ENCODE data around the gene KLHL17. TPM values are rescaled to one million over a fixed set of nuclear protein-coding genes. Genes with fewer than 3 reads are reported as not detected.
A peak's percentile ranks its signal among the peaks of the same experiment; 100 is the strongest.
"Not testable (repeated sequence)": the region's sequence is repeated elsewhere in the genome, so short reads cannot be mapped to it uniquely, and the experiment has no call there.

The KLHL17 gene
- total RNA-seq, 1 donor = 3.0 TPM

GRCh38 chr1:997713-997992 lies 37.3 kb downstream of the KLHL17 start:
- no peak for DNase-seq (ENCODE audit: low read depth in 2 of 3, low spot score in 2 of 3)

- DNase-seq (ENCODE audit: low read depth in 2 of 3, low spot score in 2 of 3) = no peak
These were observed 37.8 kb downstream of the KLHL17 start for GRCh38 chr1:997993-998744.

GRCh38 chr1:998745-998994 lies 38.3 kb downstream of the KLHL17 start:
- no peak for DNase-seq (ENCODE audit: low read depth in 2 of 3, low spot score in 2 of 3)

GRCh38 chr1:998995-999724 lies 38.8 kb downstream of the KLHL17 start:
- peak in 1 of 3 donors; percentile 50 for DNase-seq (ENCODE audit: low read depth in 2 of 3, low spot score in 2 of 3)

- DNase-seq (ENCODE audit: low read depth in 2 of 3, low spot score in 2 of 3) = peak in 2 of 3 donors; percentile 67 to 71
These were observed 39.5 kb downstream of the KLHL17 start, which contains the start of gene HES4 for GRCh38 chr1:999725-1000356. HES4 (minus strand) TSS chr1:1000097; CDS start chr1:999973, 124 bp downstream.

- peak; percentile 73 to 82 (median 74) for DNase-seq (ENCODE audit: low read depth in 2 of 3, low spot score in 2 of 3)
These were observed 40.1 kb downstream of the KLHL17 start for GRCh38 chr1:1000357-1001056.

- DNase-seq (ENCODE audit: low read depth in 2 of 3, low spot score in 2 of 3) = no peak
These were observed 40.8 kb downstream of the KLHL17 start for GRCh38 chr1:1001057-1001783.

GRCh38 chr1:1003618-1004419 lies 43.4 kb downstream of the KLHL17 start:
- DNase-seq (ENCODE audit: low read depth in 2 of 3, low spot score in 2 of 3) = no peak

- no peak for DNase-seq (ENCODE audit: low read depth in 2 of 3, low spot score in 2 of 3)
These were observed 44.0 kb downstream of the KLHL17 start for GRCh38 chr1:1004420-1004779.

GRCh38 chr1:1004780-1005697 lies 44.7 kb downstream of the KLHL17 start:
- peak in 1 of 3 donors; percentile 60 for DNase-seq (ENCODE audit: low read depth in 2 of 3, low spot score in 2 of 3)

GRCh38 chr1:1005774-1006304 lies 45.5 kb downstream of the KLHL17 start:
- DNase-seq (ENCODE audit: low read depth in 2 of 3, low spot score in 2 of 3) = no peak

GRCh38 chr1:1006305-1007159 lies 46.1 kb downstream of the KLHL17 start:
- no peak for DNase-seq (ENCODE audit: low read depth in 2 of 3, low spot score in 2 of 3)

- not testable (repeated sequence) for DNase-seq (ENCODE audit: low read depth in 2 of 3, low spot score in 2 of 3)
These were observed 49.7 kb downstream of the KLHL17 start for GRCh38 chr1:1010131-1010530.

GRCh38 chr1:1011396-1011949 lies 51.1 kb downstream of the KLHL17 start:
- peak in 1 of 3 donors; percentile 32 for DNase-seq (ENCODE audit: low read depth in 2 of 3, low spot score in 2 of 3)

GRCh38 chr1:1012736-1013104 lies 52.3 kb downstream of the KLHL17 start:
- not testable (repeated sequence) for DNase-seq (ENCODE audit: low read depth in 2 of 3, low spot score in 2 of 3)

GRCh38 chr1:1013105-1013921 lies 52.9 kb downstream of the KLHL17 start, which contains the start of gene ISG15:
ISG15 (plus strand) TSS chr1:1013497; CDS start chr1:1013574, 77 bp downstream.
- peak; percentile 76 to 87 (median 82) for DNase-seq (ENCODE audit: low read depth in 2 of 3, low spot score in 2 of 3)

Measured in hematopoietic multipotent progenitor cell (in vitro differentiated cells).